ENCODE data around the gene SEC14L1. TPM values are rescaled to one million over a fixed set of nuclear protein-coding genes. Genes with fewer than 3 reads are reported as not detected.

Gene SEC14L1
- total RNA-seq, 4 donors from 2014 or later = 38.4 to 86.1 (median 40.1) TPM

DNA sequence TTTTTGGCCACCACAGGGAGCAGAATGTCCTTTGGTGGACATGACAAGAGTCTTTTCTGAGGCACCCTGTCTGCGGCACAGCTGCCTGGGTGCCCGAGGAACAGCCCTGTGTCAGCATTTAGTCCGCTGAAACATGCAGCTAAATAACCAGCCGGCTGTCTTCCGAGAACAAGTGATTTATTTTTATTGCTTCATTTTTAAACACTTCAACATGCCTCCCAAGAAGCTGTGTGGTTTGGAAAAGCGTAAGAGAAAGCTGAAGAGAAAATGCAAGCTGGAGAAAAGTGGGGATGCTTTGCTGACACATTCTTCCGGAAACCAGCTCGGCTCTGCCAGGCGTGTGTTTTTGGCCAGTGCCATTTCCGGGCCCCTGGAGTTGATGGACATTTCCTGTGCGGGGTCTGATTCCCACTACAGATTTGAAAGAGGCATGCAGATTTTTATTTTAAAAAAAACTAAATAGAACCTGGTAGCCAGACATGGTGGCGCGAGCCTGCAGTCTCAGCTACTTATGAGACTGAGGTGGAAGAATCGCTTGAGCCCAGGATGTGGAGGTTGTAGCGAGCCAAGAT, 94.7 kb downstream of the SEC14L1 start:
- WGBS, 2 donors (ENCODE audit: low coverage in 1 of 2) = 5 to 9% methylated on average over 7 to 10 of the region's 15 CpGs
- Histone ChIP-seq H3K36me3 (no peaks in the 10 kb centered on the region), H3K27me3 (no peaks in the 10 kb centered on the region), H3K27ac (peak overlapping the region; percentile 12 to 79 (median 72)), H3K9me3 (no peaks in the 10 kb centered on the region), H3K4me3 (peak overlapping the region; percentile 11 to 36), H3K4me1 (peaks cover 0 to 21% (median 8%) of the 10 kb centered on the region in 3 donors)
- TF ChIP-seq EP300 (IDR thresholded peaks at IDR 0.05) (no peak), POLR2AphosphoS5 (IDR thresholded peaks at IDR 0.05) (no peak), POLR2A (IDR thresholded peaks at IDR 0.05) (no peak)
- TF ChIP-seq, protein P1, sequence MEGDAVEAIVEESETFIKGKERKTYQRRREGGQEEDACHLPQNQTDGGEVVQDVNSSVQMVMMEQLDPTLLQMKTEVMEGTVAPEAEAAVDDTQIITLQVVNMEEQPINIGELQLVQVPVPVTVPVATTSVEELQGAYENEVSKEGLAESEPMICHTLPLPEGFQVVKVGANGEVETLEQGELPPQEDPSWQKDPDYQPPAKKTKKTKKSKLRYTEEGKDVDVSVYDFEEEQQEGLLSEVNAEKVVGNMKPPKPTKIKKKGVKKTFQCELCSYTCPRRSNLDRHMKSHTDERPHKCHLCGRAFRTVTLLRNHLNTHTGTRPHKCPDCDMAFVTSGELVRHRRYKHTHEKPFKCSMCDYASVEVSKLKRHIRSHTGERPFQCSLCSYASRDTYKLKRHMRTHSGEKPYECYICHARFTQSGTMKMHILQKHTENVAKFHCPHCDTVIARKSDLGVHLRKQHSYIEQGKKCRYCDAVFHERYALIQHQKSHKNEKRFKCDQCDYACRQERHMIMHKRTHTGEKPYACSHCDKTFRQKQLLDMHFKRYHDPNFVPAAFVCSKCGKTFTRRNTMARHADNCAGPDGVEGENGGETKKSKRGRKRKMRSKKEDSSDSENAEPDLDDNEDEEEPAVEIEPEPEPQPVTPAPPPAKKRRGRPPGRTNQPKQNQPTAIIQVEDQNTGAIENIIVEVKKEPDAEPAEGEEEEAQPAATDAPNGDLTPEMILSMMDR (IDR thresholded peaks at IDR 0.05) = no peak
- ATAC-seq = peak; percentile 74

DNA sequence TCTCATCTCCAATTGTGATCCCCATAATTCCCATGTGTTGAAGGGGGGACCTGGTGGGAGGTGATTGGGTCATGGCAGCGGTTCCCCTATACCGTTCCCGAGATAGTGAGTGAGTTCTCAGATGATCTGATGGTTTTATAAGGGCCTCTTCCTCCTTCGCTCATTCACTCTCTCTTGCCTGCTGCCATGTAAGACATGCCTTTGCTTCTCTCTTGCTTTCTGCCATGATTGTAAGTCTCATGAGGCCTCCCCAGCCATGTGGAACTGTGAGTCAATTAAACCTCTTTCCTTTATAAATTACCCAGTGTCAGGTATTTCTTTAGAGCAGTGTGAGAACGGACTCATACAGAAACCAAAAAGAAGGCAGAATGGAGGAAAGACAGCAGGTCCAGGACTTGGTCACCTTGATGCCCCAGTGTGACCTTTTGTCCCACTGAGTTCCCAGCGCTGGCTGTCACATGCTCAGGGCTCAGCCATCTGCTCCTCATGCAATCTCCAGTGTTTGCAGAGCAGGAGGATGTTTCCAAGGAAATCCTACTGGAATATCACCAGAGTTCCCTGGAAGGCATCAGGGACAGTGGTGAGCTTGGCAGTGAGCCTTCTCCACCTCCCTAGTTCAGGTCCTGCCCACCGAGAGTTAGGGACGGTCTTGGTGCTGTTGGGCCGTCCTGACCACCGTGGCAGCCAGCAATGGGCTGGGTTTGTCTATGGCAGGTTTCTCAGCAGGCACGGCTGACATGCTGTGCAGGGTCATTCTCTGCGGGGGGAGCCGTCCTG, 96.7 kb downstream of the SEC14L1 start:
- no peak overlapping the region for H3K4me3 ChIP-seq
- TF ChIP-seq POLR2AphosphoS5 (IDR thresholded peaks at IDR 0.05) = no peak
- TF ChIP-seq, protein P1 (IDR thresholded peaks at IDR 0.05) = no peak
- TF ChIP-seq EP300 (IDR thresholded peaks at IDR 0.05) = no peak
- TF ChIP-seq POLR2A (IDR thresholded peaks at IDR 0.05) = no peak
- no peak for ATAC-seq
- H3K27ac ChIP-seq = no peak overlapping the region
- 97 to 100% methylated on average over 3 to 4 of the region's 13 CpGs for WGBS, 2 donors (ENCODE audit: low coverage in 1 of 2)
- H3K4me1 ChIP-seq = peaks cover 0 to 21% (median 8%) of the 10 kb centered on the region in 3 donors
- no peaks in the 10 kb centered on the region for H3K9me3 ChIP-seq
- H3K27me3 ChIP-seq = peaks cover 8% of the 10 kb centered on the region
- no peaks in the 10 kb centered on the region for H3K36me3 ChIP-seq

DNA sequence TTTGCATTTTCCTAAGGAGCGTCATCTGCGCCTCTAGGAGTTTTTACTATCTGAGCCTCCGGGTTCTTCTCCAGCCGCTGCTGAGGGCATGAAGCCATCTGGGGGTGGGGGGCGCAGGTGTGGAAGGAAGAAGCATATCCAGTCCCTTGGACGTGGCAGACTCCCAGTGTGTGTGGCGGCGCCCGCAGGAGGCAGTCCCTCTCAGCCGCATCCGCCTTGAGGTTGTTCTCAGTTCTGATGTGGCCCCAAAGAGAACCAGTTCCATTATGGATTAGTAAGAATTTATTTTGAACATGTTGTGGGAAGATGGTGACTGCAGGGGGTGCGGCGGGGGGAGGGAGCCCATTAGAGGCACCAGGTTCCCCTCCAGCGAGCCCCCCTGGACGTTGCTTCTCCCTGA, 100.2 kb downstream of the SEC14L1 start:
- WGBS, 2 donors (ENCODE audit: low coverage in 1 of 2) = 93% methylated on average over 10 of the region's 15 CpGs; no CpG with 5 or more reads in 1 of the 2 donors
- TF ChIP-seq POLR2AphosphoS5 (IDR thresholded peaks at IDR 0.05) = no peak
- no peak for TF ChIP-seq EP300 (IDR thresholded peaks at IDR 0.05)
- TF ChIP-seq, protein P1 (IDR thresholded peaks at IDR 0.05) = no peak
- no peak for TF ChIP-seq POLR2A (IDR thresholded peaks at IDR 0.05)
- no peaks in the 10 kb centered on the region for H3K36me3 ChIP-seq
- H3K4me1 ChIP-seq = peaks cover 0 to 10% (median under 1%) of the 10 kb centered on the region in 3 donors
- no peak for ATAC-seq
- no peak overlapping the region for H3K4me3 ChIP-seq
- no peak overlapping the region for H3K27ac ChIP-seq
- no peaks in the 10 kb centered on the region for H3K9me3 ChIP-seq
- peaks cover 8% of the 10 kb centered on the region for H3K27me3 ChIP-seq

DNA sequence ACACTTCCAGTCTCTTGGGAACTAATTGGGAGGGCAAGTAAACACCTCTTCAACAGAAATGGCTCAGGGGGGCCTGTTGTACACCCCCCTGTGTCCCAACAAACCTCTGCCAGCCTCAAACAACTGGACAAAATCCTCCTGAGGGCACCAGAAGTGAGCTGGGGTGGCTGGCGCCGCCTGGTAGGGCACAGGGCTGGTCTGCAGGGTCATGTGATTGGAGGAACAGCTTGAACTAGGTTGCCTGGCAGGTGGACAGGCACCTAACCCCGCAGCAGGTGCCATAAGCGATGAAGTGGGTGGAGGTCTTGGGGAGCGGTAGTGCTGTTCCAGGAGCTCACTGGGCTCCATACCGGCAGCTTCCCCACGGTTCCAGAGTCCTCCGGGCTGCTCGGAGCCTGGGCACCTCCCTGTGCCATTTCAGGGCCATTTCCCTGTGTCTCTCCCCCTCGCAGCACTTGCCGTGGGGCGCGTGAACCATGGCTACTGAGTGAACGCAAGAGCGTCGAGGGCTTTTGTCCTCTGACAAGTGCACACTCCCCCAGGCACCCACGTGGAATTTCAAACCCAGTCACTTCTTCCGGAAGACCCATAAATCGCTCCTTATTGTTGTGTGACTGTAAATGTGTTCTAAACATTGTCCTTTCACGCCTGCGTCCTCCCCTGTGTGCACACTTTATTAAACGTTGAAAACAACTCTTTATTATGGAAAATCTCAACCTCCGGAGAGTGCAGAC, 101.5 kb downstream of the SEC14L1 start:
- Histone ChIP-seq H3K9me3 (no peaks in the 10 kb centered on the region), H3K4me1 (peaks cover 0 to 21% (median 5%) of the 10 kb centered on the region in 3 donors), H3K36me3 (no peaks in the 10 kb centered on the region), H3K27ac (peak overlapping the region in 1 of 4 donors; percentile 12), H3K27me3 (peaks cover 8% of the 10 kb centered on the region), H3K4me3 (no peak overlapping the region)
- no peak for TF ChIP-seq POLR2AphosphoS5 (IDR thresholded peaks at IDR 0.05)
- no peak for TF ChIP-seq POLR2A (IDR thresholded peaks at IDR 0.05)
- TF ChIP-seq, protein P1 (IDR thresholded peaks at IDR 0.05) = no peak
- no peak for TF ChIP-seq EP300 (IDR thresholded peaks at IDR 0.05)
- WGBS, 2 donors (ENCODE audit: low coverage in 1 of 2) = 23 to 32% methylated on average over 3 to 12 of the region's 23 CpGs
- no peak for ATAC-seq
